GM23248 (cell line): Measurements from ENCODE around the gene IL17RC. TPM values are rescaled to one million over a fixed set of nuclear protein-coding genes. Genes with fewer than 3 reads are reported as not detected.

Experiments
- DNase-seq: peaks from one replicate; pipeline ENCODE4 v3.0.0-alpha.2; 2015
- H2AFZ ChIP-seq: fragments of 200-600 bp; sonication (generic); 2 replicates; pipeline ENCODE4 v1.6.1; 2016; ENCODE audit warnings: antibody characterized with exemption
- H3F3A ChIP-seq: fragments of 200-600 bp; sonication (generic); 2 replicates; pipeline ENCODE4 v1.6.1; 2016; ENCODE audit warnings: mild to moderate bottlenecking, antibody characterized with exemption, mixed run types; ENCODE audit not compliant: insufficient read depth
- H3K27ac ChIP-seq: fragments of 200-600 bp; sonication (generic); 2 replicates; pipeline ENCODE4 v1.5.1; 2016; ENCODE audit warnings: mild to moderate bottlenecking
- H3K27me3 ChIP-seq: fragments of 200-600 bp; sonication (generic); replicated peaks from 2 replicates; pipeline ENCODE4 v1.6.1; 2016; ENCODE audit warnings: mild to moderate bottlenecking; ENCODE audit not compliant: insufficient read depth
- H3K36me3 ChIP-seq: fragments of 200-600 bp; sonication (generic); 2 replicates; pipeline ENCODE4 v1.6.1; 2016; ENCODE audit warnings: low read depth, mild to moderate bottlenecking
- H3K4me1 ChIP-seq: fragments of 200-600 bp; sonication (generic); 2 replicates; pipeline ENCODE4 v1.6.1; 2016; ENCODE audit warnings: mild to moderate bottlenecking; ENCODE audit not compliant: insufficient read depth
- H3K4me2 ChIP-seq: fragments of 200-600 bp; sonication (generic); one replicate; pipeline ENCODE4 v1.6.1; 2016; ENCODE audit warnings: mild to moderate bottlenecking; ENCODE audit not compliant: unreplicated experiment
- H3K4me3 ChIP-seq: fragments of 200-600 bp; sonication (generic); 2 replicates; pipeline ENCODE4 v1.5.1; 2016; ENCODE audit warnings: mild to moderate bottlenecking
- H3K79me2 ChIP-seq: fragments of 200-600 bp; sonication (generic); 2 replicates; pipeline ENCODE4 v1.6.1; 2016; ENCODE audit warnings: mild to moderate bottlenecking; ENCODE audit not compliant: insufficient read depth
- H3K9ac ChIP-seq: fragments of 200-600 bp; sonication (generic); 2 replicates; pipeline ENCODE4 v1.6.1; 2016; ENCODE audit warnings: mild to moderate bottlenecking
- H3K9me2 ChIP-seq: fragments of 200-600 bp; sonication (generic); 2 replicates; pipeline ENCODE4 v1.6.1; 2016; ENCODE audit warnings: mixed run types, mild to moderate bottlenecking, moderate library complexity; ENCODE audit not compliant: insufficient read depth
- H3K9me3 ChIP-seq: fragments of 200-600 bp; sonication (generic); one replicate; pipeline ENCODE4 v1.6.1; 2017; ENCODE audit warnings: low read depth
- H4K20me1 ChIP-seq: fragments of 200-600 bp; sonication (generic); 2 replicates; pipeline ENCODE4 v1.6.0; 2016; ENCODE audit not compliant: insufficient read depth
- EZH2 ChIP-seq: fragments of 200-600 bp; sonication (generic); IDR thresholded peaks from 2 replicates; pipeline ENCODE4 v1.6.1; 2018; ENCODE audit warnings: antibody characterized with exemption, mild to moderate bottlenecking; ENCODE audit not compliant: insufficient read depth, poor library complexity, severe bottlenecking
- EZH2phosphoT487 ChIP-seq: fragments of 200-600 bp; sonication (generic); IDR thresholded peaks from 2 replicates; pipeline ENCODE4 v1.6.1; 2018; ENCODE audit warnings: antibody characterized with exemption, moderate library complexity, mild to moderate bottlenecking, low read depth; ENCODE audit not compliant: insufficient read depth
- WGBS, 2 experiments: methylation state at CpG; one replicate each; pipeline ENCODE4 v1.1.6; 2015 to 2017; ENCODE audit warnings: low lambda C conversion rate in 2 of 2, low coverage in 1 of 2; ENCODE audit errors: missing lambda C conversion rate in 2 of 2; 5-methylcytosine and 5-hydroxymethylcytosine counted together
- in situ Hi-C: fragments of 300-500 bp; cut with MboI; formaldehyde crosslinking; loops from 2 replicates; pipeline ENCODE4 v1.15.0; 2020
- polyA plus RNA-seq: library from polyadenylated mRNA; unstranded; fragments of >200 nt; fragmentation: Nextera tagmentation; extraction: Ambion mirVana; gene quantifications from 2 replicates; pipeline ENCODE4 v1.2.1, GENCODE V29; 2016
- total RNA-seq: library from RNA; depleted of rRNA; stranded (reverse); fragments of >200 nt; shearing (Covaris generic); gene quantifications from 2 replicates; pipeline ENCODE4 v1.2.3, GENCODE V29; 2014

Gene IL17RC
- total and polyA plus RNA-seq, 2 experiments from 2014 or later: 20.5 to 41.8 TPM

DNA sequence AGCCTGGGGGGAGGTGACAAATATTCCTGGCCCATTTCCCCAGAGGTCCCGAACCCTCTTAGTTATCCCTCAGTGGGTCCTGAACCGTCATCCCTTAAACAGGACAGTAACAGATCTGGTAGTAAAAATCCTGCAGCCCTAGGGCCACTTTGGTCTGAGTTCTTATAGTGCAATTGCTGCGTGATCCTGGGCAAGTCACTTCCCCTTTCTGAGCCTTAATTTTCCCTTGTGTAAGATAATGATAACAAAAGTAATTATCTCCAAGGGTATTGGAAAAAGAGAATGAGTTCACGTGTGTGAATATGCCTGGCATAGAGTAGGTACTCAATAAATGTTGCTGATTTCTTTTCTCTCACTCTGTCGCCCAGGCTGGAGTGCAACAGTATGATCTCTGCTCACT is 29.4 kb upstream of the IL17RC start:
- WGBS, 2 experiments: 88 to 91% methylated on average over 5 of the region's 5 CpGs
- Histone ChIP-seq H3F3A (peaks cover 21% of the 10 kb centered on the region), H3K9me2 (no peaks in the 10 kb centered on the region), H3K9me3 (no peaks in the 10 kb centered on the region), H3K9ac (no peak overlapping the region), H3K36me3 (no peaks in the 10 kb centered on the region), H2AFZ (no peak overlapping the region; the same call in 1 of the 2 replicates), H3K4me1 (peaks cover 15% of the 10 kb centered on the region), H3K79me2 (peaks cover 19% of the 10 kb centered on the region), H3K4me2 (no peak overlapping the region), H3K4me3 (no peak overlapping the region), H3K27me3 (no peaks in the 10 kb centered on the region), H3K27ac (no peak overlapping the region), H4K20me1 (no peaks in the 10 kb centered on the region)
- in situ Hi-C loops: no loop called here
- no peak for DNase-seq
- TF ChIP-seq EZH2: no peak
- no peak for TF ChIP-seq EZH2phosphoT487

- Histone ChIP-seq H4K20me1 (no peaks in the 10 kb centered on the region), H3K36me3 (peaks cover 8% of the 10 kb centered on the region), H3K79me2 (peaks cover 23% of the 10 kb centered on the region), H3K4me2 (no peak overlapping the region), H3K4me1 (peaks cover 19% of the 10 kb centered on the region), H3K27me3 (no peaks in the 10 kb centered on the region), H3F3A (peaks cover 28% of the 10 kb centered on the region), H3K4me3 (no peak overlapping the region), H2AFZ (no peak overlapping the region), H3K27ac (no peak overlapping the region), H3K9me2 (no peaks in the 10 kb centered on the region), H3K9ac (no peak overlapping the region), H3K9me3 (no peaks in the 10 kb centered on the region)
- no peak for DNase-seq
- in situ Hi-C loops: no loop called here
- WGBS, 2 experiments: 93 to 98% methylated on average over 3 of the region's 3 CpGs
- TF ChIP-seq EZH2phosphoT487 (no peak), EZH2 (no peak)
Observed at GRCh38 chr3:9888540-9888939, 28.4 kb upstream of the IL17RC start.

- Histone ChIP-seq H3K27me3 (no peaks in the 10 kb centered on the region), H4K20me1 (no peaks in the 10 kb centered on the region)
Observed at GRCh38 chr3:9889405-9889804, 27.5 kb upstream of the IL17RC start.

GRCh38 chr3:9890249-9891071 is 26.4 kb upstream of the IL17RC start, which contains the start of gene JAGN1:
Gene JAGN1, plus strand, starts transcription at chr3:9890610. Its CDS starts 113 bp downstream, at chr3:9890723.
- 1 to 3% methylated on average over 26 to 45 of the region's 62 CpGs for WGBS, 2 experiments
- peaks cover 12% of the 10 kb centered on the region for H3K4me1 ChIP-seq

More at GRCh38 chr3:9889405-9889804, 27.5 kb upstream of the IL17RC start:
- Histone ChIP-seq H3K4me3 (no peak overlapping the region), H3K9me3 (no peaks in the 10 kb centered on the region), H3K36me3 (peaks cover 8% of the 10 kb centered on the region), H3K9ac (no peak overlapping the region), H3K4me1 (peaks cover 18% of the 10 kb centered on the region), H2AFZ (peak overlapping the region; percentile 91; the same call in 1 of the 2 replicates), H3K27ac (no peak overlapping the region), H3K79me2 (peaks cover 23% of the 10 kb centered on the region), H3K9me2 (no peaks in the 10 kb centered on the region), H3F3A (peaks cover 27% of the 10 kb centered on the region), H3K4me2 (no peak overlapping the region)
- in situ Hi-C loops: no loop called here
- TF ChIP-seq EZH2 (no peak), EZH2phosphoT487 (no peak)
- 57 to 61% methylated on average over 5 of the region's 5 CpGs for WGBS, 2 experiments
- DNase-seq: no peak

More at GRCh38 chr3:9890249-9891071, 26.4 kb upstream of the IL17RC start, which contains the start of gene JAGN1:
- Histone ChIP-seq H3K9me2 (no peaks in the 10 kb centered on the region), H3K9ac (peak within 1 kb of the TSS; percentile 95), H2AFZ (peak within 1 kb of the TSS; percentile 91), H3K27ac (peak within 1 kb of the TSS; percentile 64), H3K27me3 (no peaks in the 10 kb centered on the region), H3K4me2 (peak within 1 kb of the TSS; percentile 83), H3F3A (peaks cover 24% of the 10 kb centered on the region), H3K36me3 (peaks cover 14% of the 10 kb centered on the region), H3K9me3 (no peaks in the 10 kb centered on the region), H3K4me3 (peak within 1 kb of the TSS; percentile 83), H4K20me1 (no peaks in the 10 kb centered on the region), H3K79me2 (peaks cover 29% of the 10 kb centered on the region)
- peak; percentile 93 for DNase-seq
- TF ChIP-seq EZH2phosphoT487: no peak
- no peak for TF ChIP-seq EZH2
- in situ Hi-C loops: no loop called here
